ENCODE data around the gene PALLD. TPM values are rescaled to one million over a fixed set of nuclear protein-coding genes. Genes with fewer than 3 reads are reported as not detected.

The PALLD gene
- total RNA-seq, 1 donor from 2014 or later = 396 TPM

GRCh38 chr4:168955674-168956073 is 458.8 kb downstream of the PALLD start:
- H3K9me3 Mint-ChIP-seq (ENCODE audit: unreplicated experiment) = peaks cover 11% of the 10 kb centered on the region
- no peak overlapping the region for H3K27ac Mint-ChIP-seq (ENCODE audit: unreplicated experiment)
- TF ChIP-seq CTCF (IDR thresholded peaks at IDR 0.05) = no peak
- H3K36me3 Mint-ChIP-seq (ENCODE audit: unreplicated experiment) = peaks cover 22% of the 10 kb centered on the region
- H3K4me3 Mint-ChIP-seq (ENCODE audit: unreplicated experiment) = no peak overlapping the region
- DNase-seq (ENCODE audit: extremely low spot score, unreplicated experiment) = no peak
- H3K27me3 Mint-ChIP-seq (ENCODE audit: unreplicated experiment) = no peaks in the 10 kb centered on the region
- H3K4me1 Mint-ChIP-seq (ENCODE audit: unreplicated experiment) = peaks cover 4% of the 10 kb centered on the region

DNA sequence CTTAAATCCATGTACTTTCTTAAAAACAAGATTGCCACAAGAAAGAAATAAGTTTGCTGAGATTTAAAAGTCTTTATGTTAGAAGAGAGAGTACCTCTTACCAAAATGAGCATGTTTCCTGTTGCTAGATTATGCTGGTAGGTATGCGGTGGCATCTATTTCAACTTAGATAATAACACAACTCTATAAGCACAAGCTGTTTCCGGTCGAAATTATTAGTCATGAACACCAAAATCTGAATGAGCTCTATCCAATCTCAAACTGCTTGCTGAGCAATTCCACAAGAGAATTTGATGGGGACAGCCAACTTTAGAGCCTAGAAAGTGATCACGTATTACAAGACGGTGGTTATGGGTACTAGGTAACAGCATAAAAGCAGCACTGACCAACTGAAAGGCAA is 463.9 kb downstream of the PALLD start:
- peaks cover 8% of the 10 kb centered on the region for H3K9me3 Mint-ChIP-seq (ENCODE audit: unreplicated experiment)
- H3K4me3 Mint-ChIP-seq (ENCODE audit: unreplicated experiment) = no peak overlapping the region

GRCh38 chr4:168972596-168972995 is 475.7 kb downstream of the PALLD start:
- no peak for TF ChIP-seq CTCF (IDR thresholded peaks at IDR 0.05)
- Mint-ChIP-seq H3K36me3 (ENCODE audit: unreplicated experiment) (peaks cover 28% of the 10 kb centered on the region), H3K9me3 (ENCODE audit: unreplicated experiment) (peaks cover 34% of the 10 kb centered on the region)

More for the DNA sequence above, 463.9 kb downstream of the PALLD start:
- no peak for DNase-seq (ENCODE audit: extremely low spot score, unreplicated experiment)
- H3K4me1 Mint-ChIP-seq (ENCODE audit: unreplicated experiment) = no peaks in the 10 kb centered on the region
- H3K36me3 Mint-ChIP-seq (ENCODE audit: unreplicated experiment) = peaks cover 19% of the 10 kb centered on the region
- no peak for TF ChIP-seq CTCF (IDR thresholded peaks at IDR 0.05)
- H3K27me3 Mint-ChIP-seq (ENCODE audit: unreplicated experiment) = no peaks in the 10 kb centered on the region
- H3K27ac Mint-ChIP-seq (ENCODE audit: unreplicated experiment) = no peak overlapping the region

More at GRCh38 chr4:168972596-168972995, 475.7 kb downstream of the PALLD start:
- Mint-ChIP-seq H3K27me3 (ENCODE audit: unreplicated experiment) (no peaks in the 10 kb centered on the region), H3K4me3 (ENCODE audit: unreplicated experiment) (no peak overlapping the region), H3K4me1 (ENCODE audit: unreplicated experiment) (no peaks in the 10 kb centered on the region), H3K27ac (ENCODE audit: unreplicated experiment) (no peak overlapping the region)
- no peak for DNase-seq (ENCODE audit: extremely low spot score, unreplicated experiment)

Other genes with a start within 250 kb of the PALLD start
- 15.7 and 16.6 TPM in 2 replicates for gene DDX60, start 178.3 kb upstream of the PALLD start, total RNA-seq
- gene DDX60L, start 16.6 kb upstream of the PALLD start, total RNA-seq = 7.1 and 7.6 TPM in 2 replicates

Measured in osteocyte (in vitro differentiated cells).